Measurements from ENCODE around the gene NRF1.
A peak's percentile ranks its signal among the peaks of the same experiment; 100 is the strongest.

NRF1 gene

DNA sequence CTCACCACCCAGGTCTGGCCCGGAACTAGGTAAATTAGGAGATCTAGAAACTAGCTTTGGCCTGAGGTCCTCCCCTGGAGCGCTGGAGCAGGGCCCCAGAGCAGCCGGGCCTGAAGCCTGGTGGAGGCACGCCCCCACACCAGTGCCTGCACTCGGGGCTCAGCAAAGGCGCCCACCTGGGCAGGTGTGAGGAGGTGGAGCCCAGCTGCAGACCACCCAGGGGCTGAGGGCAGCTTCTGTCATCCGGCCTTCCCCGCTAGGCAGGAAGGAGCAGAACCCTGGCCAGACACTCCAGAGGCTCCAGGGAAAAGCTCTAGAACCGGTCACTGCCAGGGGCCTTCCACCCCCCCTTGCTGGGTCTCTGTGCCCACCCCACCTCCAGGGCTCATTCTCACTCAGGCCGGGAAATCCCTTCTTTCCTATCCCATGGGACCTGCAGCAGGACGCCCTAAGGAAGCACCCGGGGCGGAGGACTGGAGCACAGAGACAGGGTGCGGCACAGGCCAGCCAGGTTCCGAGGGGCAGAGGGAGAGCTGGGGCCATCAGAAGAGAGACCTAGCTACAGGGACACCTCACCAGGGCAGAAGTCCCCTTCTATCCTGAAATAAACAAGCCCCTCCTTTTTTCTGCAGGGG lies 161.2 kb downstream of the NRF1 start:
- DNase-seq: no peak

DNA sequence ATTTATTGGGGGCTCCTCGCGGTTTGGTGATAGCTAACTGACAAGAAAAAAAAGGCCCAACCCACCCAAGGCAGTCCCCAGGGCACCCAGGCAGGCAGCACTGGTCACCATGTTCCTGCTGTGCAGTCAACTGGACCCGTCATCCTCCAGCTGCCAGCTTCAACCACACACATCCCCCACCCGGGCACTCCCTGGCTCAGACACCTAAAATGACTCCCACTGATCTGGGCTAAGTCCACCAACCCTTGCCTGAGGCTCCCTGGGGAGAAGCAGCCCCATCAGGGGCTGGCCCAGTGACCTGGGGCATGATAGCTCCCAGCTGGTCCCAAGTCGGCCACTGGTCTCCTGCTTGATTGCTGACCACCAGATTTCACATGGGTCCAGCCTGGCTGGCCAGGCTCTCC lies 161.8 kb downstream of the NRF1 start:
- no peak for DNase-seq

DNA sequence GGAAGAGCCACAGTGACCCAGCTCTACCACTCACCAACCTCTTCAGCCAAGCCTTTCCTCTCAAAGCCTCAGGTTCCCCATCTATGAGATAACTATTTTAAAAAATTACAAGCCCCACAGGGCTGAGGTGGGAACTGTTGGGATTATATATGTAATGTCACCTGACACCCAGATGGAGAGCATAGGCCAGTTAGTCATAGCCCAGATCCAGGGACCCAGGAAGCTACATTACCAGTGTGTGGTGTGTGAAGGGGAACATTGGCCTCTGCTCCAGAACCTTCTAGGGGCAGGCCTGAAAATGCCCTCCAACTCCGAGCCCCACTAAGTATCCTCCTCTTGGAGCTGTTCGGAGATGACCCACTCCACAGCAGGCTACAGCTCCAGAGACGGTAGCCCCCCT lies 162.4 kb downstream of the NRF1 start:
- no peak for DNase-seq

DNA sequence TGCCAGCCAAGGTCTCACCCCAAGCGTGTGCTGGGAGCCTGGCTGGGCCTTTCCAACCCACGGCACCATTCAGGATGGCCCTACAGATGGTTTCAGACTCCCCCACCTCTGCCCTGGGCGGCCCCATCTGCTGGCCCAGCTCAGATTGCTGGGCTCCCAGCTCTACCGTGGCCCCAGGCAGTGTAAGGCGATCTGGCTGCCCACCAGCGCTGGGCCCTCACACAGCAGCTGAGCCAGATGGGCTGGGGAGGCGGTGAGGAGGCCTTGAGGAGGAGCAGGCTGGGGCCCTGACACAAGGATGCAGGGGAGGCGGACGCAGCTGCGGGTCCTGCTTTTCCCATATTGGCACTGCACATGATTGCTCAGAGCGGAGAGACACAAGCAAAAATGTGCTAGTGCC lies 162.8 kb downstream of the NRF1 start:
- DNase-seq: no peak

DNA sequence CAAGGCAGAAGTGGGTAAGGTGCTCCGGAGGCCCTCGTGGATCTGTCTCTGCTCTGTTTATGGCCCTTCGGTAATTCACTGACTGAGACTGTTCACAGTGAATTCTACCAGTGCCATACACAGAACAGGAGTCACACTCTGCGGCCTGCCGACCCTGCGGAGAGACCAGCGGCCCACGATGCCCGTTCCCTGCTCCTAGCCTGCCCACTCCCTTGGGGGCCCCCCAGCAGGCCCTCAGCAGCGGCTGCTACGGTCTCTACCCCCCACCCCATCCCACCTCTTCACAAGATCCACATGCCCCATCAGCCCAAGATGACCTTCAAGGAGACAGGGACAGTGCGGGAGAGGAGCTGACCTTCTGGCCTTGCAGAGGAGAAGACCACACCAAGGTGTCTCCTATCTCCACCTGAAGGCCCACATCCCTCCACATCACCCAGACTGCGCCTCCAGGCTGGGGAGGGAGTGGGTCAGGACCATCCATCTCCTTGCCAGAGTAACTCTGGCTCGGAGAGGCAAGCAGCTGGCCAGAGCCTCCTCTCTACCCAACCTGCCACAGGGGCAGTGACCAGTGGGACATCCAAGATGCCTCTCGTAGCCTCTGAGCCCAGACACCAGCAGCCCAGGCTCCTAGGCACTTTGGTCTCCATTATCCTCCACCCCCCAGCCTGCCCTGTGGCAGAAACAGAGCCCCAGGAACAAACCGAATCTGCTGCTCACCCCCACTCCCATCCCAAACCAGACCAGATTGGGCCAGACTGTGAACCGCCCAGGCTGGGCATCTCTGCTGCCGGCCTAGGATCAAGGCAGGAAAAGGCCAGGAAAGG lies 163.6 kb downstream of the NRF1 start:
- no peak for DNase-seq

DNA sequence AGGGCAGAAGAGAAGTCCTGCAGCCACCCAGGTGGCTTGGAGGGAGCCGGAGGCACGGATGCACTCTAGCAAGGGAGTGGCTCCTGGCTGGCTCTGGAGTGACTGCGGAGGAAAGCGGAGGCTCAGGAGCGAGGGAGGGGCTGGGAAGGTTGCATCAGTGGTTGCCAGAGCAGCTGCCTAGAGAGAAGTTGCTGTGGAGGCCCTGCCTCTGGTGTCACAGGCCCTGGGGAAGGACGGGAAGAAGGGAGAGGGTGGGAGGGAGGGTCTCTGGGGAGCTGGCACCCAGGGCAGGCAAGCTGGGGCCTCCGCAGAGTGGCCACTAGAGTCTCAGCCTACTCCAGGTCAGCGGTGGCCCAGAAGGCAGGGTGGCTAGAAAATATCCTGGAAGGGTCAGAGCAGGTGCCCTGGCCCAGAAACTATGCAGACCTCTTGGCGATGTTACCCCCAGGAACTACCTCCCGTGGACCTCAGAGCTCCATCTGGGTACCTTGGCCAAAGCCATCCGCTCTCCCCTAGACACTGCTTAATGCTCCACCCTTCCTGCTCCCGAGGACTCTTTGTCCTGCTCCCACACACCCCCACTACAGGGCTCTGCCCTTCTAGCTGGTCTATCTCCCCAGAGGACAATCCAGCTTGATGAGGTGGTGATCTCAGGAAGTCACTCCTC lies 164.3 kb downstream of the NRF1 start:
- no peak for DNase-seq

DNA sequence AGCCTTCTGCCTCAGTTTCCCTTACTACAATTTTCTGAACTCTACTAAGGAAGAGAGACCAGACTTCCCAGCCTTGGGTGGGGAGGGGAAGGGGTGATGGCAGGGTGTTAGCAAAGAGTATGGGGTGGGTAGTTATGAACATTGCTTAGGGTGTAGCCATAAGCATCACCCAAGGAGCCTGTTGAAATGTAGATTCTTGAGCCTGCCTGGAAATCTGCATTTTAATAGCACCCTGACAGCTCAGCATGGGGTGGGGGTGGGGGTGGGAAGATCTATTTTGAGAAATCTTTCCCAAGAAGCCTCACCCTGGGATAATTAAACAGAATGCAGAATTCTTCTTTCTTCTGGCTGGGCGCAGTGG lies 164.8 kb downstream of the NRF1 start:
- DNase-seq: no peak

DNA sequence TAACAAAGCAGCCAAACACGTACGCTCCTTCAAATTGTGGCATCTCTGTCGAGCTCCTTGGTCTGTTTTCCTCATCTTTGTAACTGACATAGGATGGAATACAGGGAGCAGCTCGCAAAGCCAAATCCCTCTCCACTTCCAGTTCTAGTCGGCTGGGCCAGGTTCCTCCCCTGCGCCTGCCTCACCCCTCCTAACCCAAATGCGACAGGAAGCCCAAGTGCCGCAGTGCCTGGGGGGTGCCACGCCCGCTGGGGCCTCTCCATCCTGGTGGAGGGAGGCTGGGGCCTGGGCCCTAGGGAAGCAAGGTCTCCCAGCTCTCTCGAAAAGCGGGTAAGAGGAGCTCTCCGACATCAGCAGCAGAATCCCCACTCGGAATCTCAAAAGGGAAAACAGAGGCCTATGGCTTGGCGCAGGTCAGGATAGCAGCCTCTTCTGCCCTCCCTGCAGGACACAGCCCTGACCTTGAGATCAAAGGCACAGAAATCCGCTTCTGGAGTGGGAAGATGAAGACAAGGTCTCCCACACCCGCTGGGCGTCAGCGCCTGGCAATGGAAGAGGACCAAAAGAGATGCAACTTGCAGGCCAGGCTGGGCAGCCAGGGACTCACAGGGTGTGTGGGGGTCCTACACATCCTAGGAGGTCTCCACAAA lies 165.8 kb downstream of the NRF1 start:
- DNase-seq: no peak

DNA sequence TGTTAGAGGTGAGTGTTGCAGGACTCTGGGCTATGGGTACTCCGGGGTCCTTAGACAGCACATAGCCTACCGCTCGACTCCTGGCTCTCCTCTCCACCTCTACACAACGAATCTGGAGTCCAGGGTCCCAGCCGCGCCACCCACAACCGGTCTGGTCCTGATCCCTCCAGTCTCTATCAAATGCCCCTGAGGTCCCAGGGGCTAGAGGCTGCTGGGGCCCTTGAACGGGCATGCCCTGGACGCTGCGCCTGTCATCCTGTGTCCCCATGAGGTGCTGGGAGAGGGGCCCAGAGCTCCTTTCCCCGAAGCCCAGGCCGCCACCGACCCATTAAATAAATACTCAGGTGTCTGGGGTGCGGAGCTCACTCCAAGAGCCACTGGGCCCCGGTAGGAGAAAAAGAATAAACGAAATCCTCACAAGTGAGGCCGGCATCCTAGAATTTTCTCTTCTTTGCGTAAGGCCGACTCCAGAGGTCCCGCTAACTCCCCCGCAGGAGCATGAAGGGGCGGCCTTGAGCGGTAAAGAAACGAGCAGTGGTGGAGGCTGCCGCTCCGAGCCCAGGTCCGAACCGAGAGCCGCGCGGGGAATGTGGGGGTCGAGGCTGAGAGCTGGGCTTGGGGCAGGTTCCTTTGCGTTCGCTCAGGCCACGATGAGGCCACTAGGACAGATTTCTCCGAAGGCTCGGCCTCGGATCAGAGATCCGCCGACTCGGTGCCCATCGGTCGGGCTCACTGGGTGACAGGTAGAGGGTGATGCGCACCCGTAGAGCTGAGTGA lies 166.7 kb downstream of the NRF1 start:
- DNase-seq: no peak

DNA sequence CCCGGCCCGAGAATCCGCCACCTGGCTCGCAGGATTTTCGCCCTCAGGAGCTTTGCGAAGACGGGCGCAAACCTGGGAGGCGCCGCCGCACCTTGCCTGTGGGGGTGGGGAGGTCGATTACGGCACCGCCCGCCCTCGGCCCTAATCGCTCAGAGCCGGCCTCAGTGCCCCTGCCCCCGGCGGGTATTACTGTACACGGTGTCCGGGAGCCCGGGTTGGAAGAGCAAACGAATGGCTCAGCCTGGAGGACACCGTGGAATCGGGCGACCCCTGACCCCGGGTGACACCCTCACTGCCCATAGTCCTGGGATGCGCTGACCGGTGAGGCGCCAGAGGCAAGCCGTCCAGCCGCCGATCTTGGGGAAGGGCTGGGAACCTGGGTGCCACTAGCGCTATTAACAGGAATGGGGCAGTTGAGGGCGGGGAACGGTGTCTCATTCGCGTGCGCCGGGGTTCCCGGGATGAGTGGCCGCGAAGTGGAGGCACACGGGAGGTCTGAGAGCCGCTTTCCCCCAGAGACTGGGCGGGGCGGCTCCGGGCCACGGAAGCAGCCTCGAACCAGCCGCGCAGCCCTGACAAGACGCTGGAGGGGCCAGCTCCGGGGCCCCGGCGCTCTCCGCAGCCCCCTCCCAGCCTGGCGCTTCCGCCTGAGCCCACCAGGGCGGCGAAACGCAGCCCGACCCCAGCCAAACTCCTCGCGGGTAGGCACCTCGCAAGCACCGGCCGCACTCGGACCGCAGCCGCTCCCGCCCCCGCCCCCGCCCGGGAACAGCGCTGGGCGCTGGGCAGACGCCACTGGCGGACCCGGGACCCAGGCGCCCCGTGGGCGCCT lies 167.5 kb downstream of the NRF1 start:
- no peak for DNase-seq

DNA sequence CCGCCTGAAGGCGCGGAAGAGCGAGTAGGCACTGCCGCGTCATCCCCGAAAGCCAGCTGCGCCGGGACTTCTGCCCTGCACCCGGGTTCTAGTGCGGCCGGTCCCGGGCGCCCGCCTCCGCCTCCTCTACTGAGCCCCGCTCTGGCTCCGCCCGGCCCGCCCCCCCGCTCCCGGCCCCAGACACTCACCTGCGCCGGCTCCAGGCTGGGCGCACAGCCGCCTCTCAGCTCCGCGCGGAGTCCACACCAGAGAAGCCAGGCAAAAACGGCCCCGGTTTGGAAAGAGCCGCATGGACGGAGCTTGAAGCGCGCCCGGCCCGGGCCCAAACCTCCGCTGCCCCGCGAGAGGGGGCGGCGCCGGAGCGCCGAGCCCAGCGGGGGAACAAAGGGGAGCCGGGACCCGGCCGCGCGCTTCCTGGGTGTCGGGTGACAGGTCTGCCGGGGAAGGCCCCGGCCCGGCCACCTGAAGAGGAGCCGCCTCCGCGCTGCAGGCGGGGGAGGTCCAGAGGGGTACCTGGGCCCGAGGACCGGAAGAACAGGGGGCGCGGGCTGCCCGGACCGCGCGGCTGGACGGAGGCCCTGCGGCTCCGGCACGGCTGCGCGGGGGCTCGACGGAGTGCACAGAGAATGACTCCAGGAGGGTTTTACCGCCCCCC lies 168.2 kb downstream of the NRF1 start:
- DNase-seq: no peak

DNA sequence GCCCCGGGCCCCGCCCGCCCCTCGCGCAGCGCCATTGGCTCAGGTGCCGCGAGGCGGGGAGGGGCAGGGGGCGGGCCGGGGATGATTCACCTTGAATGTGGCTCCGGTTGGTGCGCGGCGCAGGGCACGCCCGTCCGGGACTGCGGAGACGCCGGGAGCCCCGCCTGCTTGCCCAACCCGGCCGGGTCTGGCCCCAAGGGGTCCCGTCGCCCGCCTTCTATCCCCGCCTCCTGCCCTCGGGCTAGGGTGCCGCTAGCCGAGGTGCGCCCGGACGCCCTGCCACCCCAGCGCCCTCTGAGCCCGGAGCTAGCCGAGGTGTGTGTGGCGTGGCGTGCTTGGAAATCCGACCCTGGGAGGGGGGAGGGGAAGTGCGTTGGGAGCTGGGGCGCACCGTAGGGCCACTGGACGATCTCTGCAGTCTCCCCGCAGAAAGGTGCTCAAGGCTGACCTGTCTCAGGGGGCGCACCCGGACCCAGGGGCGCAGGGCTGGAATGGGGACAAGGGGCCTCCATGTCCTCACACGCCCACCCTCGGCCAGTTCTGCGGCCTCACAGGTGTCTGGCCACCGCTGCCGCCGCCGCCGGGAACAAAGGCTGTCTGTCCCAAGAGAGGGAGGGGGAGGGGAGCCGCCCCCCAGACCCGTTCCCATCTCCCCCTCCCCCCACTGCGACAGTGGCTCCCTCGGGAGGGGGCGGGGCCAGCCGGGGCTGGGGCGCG lies 168.9 kb downstream of the NRF1 start:
- DNase-seq: peak; percentile 89

DNA sequence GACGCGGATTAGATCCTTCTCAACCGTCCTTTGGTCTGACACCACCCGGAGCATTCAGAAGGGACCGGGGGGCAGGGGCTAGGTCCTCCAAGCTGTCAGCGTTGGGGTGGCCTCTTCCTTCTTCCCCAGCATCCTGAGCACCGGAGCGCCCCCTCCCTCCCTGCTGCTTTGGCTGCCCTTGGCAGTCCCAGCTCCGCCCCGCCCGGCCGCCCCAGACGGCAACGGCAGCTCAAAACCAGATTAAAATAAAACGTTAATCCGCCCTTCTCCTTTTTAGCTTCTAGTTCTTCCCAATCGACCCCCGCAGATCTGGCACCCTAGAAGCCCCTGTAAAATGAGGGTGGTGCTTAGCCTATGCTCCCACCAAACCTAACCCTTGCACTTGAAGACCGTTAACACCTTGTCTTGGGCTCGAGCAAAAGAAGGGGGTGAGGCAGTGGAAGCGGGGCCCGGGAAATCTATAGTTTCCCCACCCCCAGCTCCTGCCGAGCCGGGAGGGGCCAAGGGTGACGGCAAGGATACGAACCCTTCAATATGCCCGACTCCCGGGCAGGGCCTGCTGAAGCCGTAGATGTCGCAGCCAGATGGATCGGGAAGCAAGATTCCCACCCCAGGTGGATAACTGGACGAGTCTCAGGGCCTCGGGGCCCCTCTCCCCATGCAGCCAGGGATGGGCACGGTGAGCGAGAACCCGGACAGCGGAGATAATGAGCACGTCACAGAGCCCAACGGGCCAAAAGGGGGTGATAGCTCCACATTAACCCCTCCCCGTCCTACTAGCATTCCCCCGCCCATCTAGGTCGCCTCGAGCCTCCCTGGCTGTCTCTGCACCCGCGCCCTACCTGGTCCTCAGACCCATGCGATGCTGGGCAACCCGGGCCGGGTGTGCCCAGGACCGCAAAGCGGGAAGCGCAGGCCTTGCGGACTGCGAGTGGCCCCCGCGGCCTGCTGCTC lies 169.7 kb downstream of the NRF1 start:
- peak; percentile 34 for DNase-seq

DNA sequence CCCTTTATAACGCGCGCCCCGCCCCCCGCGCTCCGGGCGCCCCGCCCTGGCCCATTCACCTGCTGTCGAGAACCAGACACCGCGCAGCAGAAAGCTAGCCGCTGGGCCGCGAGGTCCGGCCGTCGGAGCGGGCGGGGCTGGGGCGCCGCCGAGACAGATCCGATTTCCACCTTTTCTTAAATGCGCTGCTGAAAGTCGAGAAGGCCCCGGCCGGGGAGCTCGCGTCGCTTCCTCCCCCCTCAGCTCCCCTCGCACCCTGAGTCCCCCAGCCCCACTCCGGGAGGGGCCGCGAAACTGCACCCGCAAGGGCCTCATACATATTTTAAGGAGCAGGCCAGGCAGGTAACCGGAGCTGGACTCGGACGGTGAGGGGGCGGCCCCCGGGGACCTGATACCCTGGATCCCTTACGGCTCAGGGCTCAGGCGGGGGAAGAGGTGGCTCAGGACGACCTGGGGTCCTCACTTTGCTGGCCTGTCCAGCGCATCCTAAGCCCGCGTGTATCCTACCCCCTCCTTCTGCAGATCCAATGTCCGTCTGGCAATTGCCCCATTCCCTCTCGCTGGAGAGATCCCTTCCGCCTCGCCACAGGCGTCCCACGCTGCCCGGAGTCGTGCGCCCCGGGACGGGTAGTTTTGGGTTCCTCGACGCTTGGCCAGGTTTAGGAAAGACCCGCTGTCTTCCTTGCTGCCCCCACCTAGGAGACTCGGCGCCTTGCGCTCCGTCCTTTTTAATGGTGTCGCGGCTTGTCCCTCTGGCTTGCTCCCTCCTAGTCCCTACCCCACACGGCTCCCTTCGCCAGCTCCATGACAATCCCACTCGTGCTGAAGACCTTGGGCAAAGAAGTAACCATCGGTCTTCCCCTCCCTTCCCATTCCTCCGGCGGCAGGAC lies 170.7 kb downstream of the NRF1 start:
- peak; percentile 42 for DNase-seq

DNA sequence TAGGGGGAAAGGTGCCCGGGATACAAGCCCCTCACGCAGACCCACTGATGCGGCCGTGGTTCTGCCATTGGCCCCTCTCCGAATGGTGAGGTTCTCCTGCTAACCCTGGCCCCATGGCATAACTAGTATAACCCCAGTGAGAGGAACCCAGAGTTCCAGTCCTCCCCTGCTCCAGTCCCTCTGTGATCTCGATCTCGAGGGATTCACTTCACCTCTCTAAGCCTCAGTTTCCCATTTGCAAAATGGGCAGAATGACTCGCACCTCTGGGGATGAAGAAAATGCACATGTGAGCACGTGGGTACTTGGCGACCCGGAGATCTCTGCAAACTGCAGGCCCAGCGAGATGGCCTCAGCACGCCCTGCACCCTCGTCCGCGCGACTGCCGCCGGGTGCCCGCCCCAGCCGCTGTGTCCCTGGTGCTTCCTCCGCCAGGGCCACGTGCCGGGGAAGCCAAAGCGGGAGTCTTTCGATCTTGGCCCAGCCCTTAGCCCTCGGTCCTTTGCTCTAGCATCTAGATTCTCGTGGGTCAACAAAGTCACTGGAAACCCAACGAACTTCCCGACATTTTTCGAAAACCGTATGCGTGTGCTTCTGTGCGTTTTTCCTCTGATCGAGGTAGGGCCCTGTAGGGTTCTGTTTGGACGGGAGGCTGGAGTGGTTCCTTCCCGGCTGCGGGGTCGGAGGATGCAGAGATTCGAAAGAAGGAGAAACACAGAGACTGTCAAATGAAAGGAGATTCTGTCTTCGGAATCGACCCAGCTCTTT lies 171.5 kb downstream of the NRF1 start:
- DNase-seq: no peak

DNA sequence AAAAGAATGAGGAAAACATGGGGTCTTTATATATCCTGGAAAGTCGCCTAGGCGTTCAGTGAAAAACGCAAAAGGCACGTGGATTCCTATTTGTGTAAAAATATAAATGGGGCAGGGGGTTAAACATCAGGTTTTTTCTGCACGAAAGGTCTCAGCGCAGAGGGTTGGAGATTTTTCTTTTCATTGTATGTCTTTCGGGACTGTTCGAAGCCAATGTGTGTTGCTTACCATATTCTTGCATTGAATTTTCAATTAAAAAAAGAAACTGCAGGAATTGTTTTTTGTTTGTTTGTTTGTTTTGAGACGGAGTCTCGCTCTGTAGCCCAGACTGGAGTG lies 172.0 kb downstream of the NRF1 start:
- DNase-seq: no peak

DNA sequence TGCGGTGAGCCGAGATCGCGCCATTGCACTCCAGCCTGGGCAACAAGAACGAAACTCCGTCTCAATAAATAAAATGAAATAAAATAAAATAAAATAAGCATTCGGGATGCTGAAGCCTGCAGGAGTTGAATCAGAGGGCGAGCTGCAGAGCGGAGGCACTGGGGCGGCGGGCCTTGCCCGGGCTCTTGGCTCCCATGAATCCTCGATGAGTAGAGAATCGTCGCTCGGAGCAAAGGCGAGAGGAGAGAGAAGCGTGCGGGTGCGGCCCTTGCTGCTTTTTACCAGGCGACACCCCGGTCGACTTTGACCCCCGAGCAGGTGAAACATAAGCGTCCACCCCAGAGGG lies 172.9 kb downstream of the NRF1 start:
- DNase-seq: no peak
